MM.1S (cell line): Measurements from ENCODE around the gene WNK2.

Experiments
- CTCF ChIP-seq: fragments of 300-600 bp; sonication (generic); IDR thresholded peaks from 2 replicates; pipeline ENCODE4 v1.5.1; 2016; ENCODE audit warnings: antibody characterized with exemption, low read length, mixed read lengths
- EZH2 ChIP-seq: fragments of 300-600 bp; sonication (generic); optimal IDR thresholded peaks from 2 replicates; pipeline ENCODE3; 2017; ENCODE audit warnings: low read depth, mild to moderate bottlenecking, antibody characterized with exemption, low read length, mixed read lengths

- TF ChIP-seq CTCF = no peak
- no peak for TF ChIP-seq EZH2
Observed at GRCh38 chr9:93209576-93210323, 25.8 kb downstream of the WNK2 start.
